Naive thymus-derived CD4-positive, alpha-beta T cell (primary cell): ENCODE data around the gene HIP1R. TPM values are rescaled to one million over a fixed set of nuclear protein-coding genes. Genes with fewer than 3 reads are reported as not detected.
A peak's percentile ranks its signal among the peaks of the same experiment; 100 is the strongest.

ENCODE experiments used
- ATAC-seq: fragments of 150-1000 bp; cut with Tn5 transposase; 2 replicates; pipeline ENCODE4 v1.10.0; 2021; ENCODE audit warnings: mild to moderate bottlenecking, moderate library complexity
- CTCF ChIA-PET: fragments of 350-600 bp; sonication (Branson Sonifier 250); formaldehyde crosslinking; loops from one replicate; lab custom pipeline; 2021; ENCODE audit warnings: antibody characterized with exemption; lab: Charles Lee
- POLR2A ChIA-PET: fragments of 350-600 bp; sonication (Branson Sonifier 250); formaldehyde crosslinking; loops from one replicate; lab custom pipeline; 2021; ENCODE audit warnings: antibody characterized with exemption, inconsistent platforms; lab: Charles Lee
- DNase-seq, 9 donors: peaks; one replicate each; pipeline versions ENCODE4 v3.0.0 to v3.0.0-alpha.2; 2020 to 2022; ENCODE audit warnings: mixed read lengths in 1 of 9
- H3K27ac ChIP-seq: one replicate; pipeline ENCODE4 v1.7.0; 2013; ENCODE audit warnings: mild to moderate bottlenecking, low read depth, low read length, moderate library complexity
- H3K27me3 ChIP-seq, 2 donors: one replicate each; pipeline ENCODE4 v1.7.0; 2013; ENCODE audit warnings: low read length in 2 of 2, mild to moderate bottlenecking in 2 of 2, moderate library complexity in 2 of 2; ENCODE audit not compliant: control insufficient read depth in 2 of 2, insufficient read depth in 2 of 2
- H3K36me3 ChIP-seq, 3 experiments: 1 replicate in 2 of 3; 2 replicates in 1 of 3; pipeline ENCODE4 v1.7.0; 2013; ENCODE audit warnings: low read length in 3 of 3, mild to moderate bottlenecking in 3 of 3, moderate library complexity in 1 of 3; ENCODE audit not compliant: insufficient read depth in 3 of 3, control insufficient read depth in 2 of 3
- H3K4me1 ChIP-seq, 2 donors: one replicate each; pipeline ENCODE4 v1.7.0; 2013; ENCODE audit warnings: low read length in 2 of 2, mild to moderate bottlenecking in 2 of 2, moderate library complexity in 1 of 2; ENCODE audit not compliant: control insufficient read depth in 2 of 2, insufficient read depth in 2 of 2
- H3K4me3 ChIP-seq: 2 replicates; pipeline ENCODE4 v1.7.0; 2013; ENCODE audit warnings: mild to moderate bottlenecking, low read length
- H3K9me3 ChIP-seq, 3 experiments: 1 replicate in 2 of 3; 2 replicates in 1 of 3; pipeline ENCODE4 v1.7.0; 2013; ENCODE audit warnings: low read length in 3 of 3; ENCODE audit not compliant: control insufficient read depth in 2 of 3
- H3K27ac Mint-ChIP-seq, 9 donors: one replicate each; pipeline ENCODE4 v1.8.0; 2020 to 2022; ENCODE audit warnings: mixed read lengths in 9 of 9, mild to moderate bottlenecking in 8 of 9, moderate library complexity in 5 of 9, inconsistent platforms in 2 of 9
- H3K27me3 Mint-ChIP-seq, 5 donors: one replicate each; pipeline ENCODE4 v1.8.0; 2021 to 2022; ENCODE audit warnings: mixed read lengths in 5 of 5, mild to moderate bottlenecking in 1 of 5
- H3K36me3 Mint-ChIP-seq, 5 donors: one replicate each; pipeline ENCODE4 v1.8.0; 2020 to 2022; ENCODE audit warnings: mixed read lengths in 5 of 5, mild to moderate bottlenecking in 3 of 5, inconsistent platforms in 1 of 5
- H3K4me1 Mint-ChIP-seq, 7 donors: one replicate each; pipeline ENCODE4 v1.8.0; 2020 to 2022; ENCODE audit warnings: mixed read lengths in 7 of 7, mild to moderate bottlenecking in 3 of 7, inconsistent platforms in 1 of 7
- H3K4me3 Mint-ChIP-seq, 10 donors: one replicate each; pipeline ENCODE4 v1.8.0; 2020 to 2022; ENCODE audit warnings: mild to moderate bottlenecking in 10 of 10, mixed read lengths in 10 of 10, moderate library complexity in 6 of 10, inconsistent platforms in 2 of 10
- H3K9me3 Mint-ChIP-seq, 11 donors: one replicate each; pipeline ENCODE4 v1.8.0; 2020 to 2022; ENCODE audit warnings: mixed read lengths in 11 of 11, mild to moderate bottlenecking in 4 of 11, inconsistent platforms in 1 of 11, moderate library complexity in 1 of 11
- intact Hi-C, 2 donors: fragments of 100-400 bp; cut with micrococcal nuclease; formaldehyde crosslinking; loops; one replicate each; pipeline ENCODE4 v1.15.1; 2023
- polyA plus RNA-seq, 2 donors: library from polyadenylated mRNA; unstranded; fragments of 300-500 nt; fragmentation: Illumina TruSeq; gene quantifications; one replicate each; pipeline ENCODE4 v1.2.3, GENCODE V29; 2021
- total RNA-seq, 6 experiments: library from RNA in 5 of 6; stranded (reverse) in 5 of 6; gene quantifications; 1 replicate in 5 of 6; 2 replicates in 1 of 6; pipeline ENCODE4 v1.2.3 and lab custom pipeline; 2021 to 2026

HIP1R gene
- total and polyA plus RNA-seq, 7 experiments from 2014 or later = 7.0 to 162 (median 87.2) TPM

DNA sequence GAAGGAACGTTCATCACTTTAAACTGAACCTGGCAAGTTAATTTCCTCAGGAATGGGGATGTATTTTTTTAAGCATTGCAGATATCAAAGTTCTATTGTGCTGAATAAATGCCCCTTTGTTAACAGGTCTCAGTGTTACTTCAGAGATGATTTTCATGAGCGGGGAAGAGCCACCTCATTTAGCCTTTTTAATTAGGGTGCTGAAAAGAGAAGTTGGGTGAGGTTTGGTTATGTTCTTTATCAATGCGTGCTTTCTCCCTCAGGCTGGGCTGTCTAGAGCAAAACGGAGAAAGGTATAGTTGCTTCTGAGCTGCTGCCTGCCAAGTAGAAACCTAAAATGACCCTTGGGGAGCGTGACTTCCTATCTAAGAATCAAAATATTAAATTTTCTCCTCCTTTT lies 8.0 kb upstream of the HIP1R start:
- Mint-ChIP-seq H3K27me3 (peaks cover 0 to 26% (median 0%) of the 10 kb centered on the region in 5 donors), H3K4me1 (peaks cover 0 to 4% (median 0%) of the 10 kb centered on the region in 7 donors), H3K4me3 (no peak overlapping the region), H3K36me3 (no peaks in the 10 kb centered on the region), H3K27ac (no peak overlapping the region), H3K9me3 (no peaks in the 10 kb centered on the region)
- ChIA-PET POLR2A (interaction anchor here (1.1 kb wide), 1 partner anchor 9 kb away, joined by 4 read pairs; the partner anchor contains the start of gene HIP1R), CTCF (interaction anchor here (0.8 to 1.5 kb wide), 2 partner anchors 34 to 126 kb away, joined by 3 to 8 read pairs; no protein-coding TSS in a partner anchor)
- ATAC-seq (no peak), DNase-seq (no peak)
- Histone ChIP-seq H3K27ac (no peak overlapping the region), H3K4me1 (no peaks in the 10 kb centered on the region), H3K36me3 (no peaks in the 10 kb centered on the region), H3K9me3 (no peaks in the 10 kb centered on the region), H3K27me3 (no peaks in the 10 kb centered on the region), H3K4me3 (no peak overlapping the region)
- intact Hi-C loops = no loop called here

DNA sequence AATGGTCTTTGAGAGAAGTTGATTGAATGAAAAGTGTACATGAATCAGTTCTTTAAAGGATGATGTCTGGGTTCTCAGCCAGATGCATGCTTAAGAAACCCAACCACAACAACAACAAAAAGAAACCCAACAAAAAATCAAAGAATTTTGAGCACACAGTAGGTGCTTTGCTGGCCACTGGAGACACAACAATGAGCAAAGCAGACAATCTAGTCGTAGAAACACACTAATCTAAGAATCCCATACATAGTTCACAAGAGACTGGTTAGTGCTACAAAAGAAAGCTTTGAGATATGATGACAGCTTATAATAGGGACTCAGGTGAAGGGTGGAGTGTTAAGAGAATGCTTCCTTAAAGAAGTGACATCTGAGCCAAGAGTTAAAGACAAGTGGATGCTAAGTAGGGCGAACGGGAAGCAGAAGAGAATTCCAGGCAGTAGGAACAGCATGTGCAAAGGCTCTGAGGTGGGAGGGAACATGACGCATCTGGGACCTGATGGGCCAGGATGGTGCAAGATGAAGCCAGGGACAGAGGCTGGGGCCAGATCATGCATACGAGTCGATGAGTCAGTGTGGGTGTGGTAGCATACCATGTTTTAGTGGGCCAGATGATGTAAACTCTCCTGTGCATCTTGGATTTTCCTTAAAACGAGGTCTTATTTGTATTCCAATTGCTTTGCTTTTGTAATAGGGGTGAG lies 4.6 kb upstream of the HIP1R start:
- H3K4me3 Mint-ChIP-seq = peak overlapping the region in 1 of 10 donors; percentile 20
- peaks cover 0 to 43% (median 0%) of the 10 kb centered on the region in 5 donors for H3K27me3 Mint-ChIP-seq
- H3K27ac Mint-ChIP-seq = peak overlapping the region in 1 of 9 donors; percentile 16
- peaks cover 0 to 3% (median 0%) of the 10 kb centered on the region in 5 donors for H3K36me3 Mint-ChIP-seq
- Histone ChIP-seq H3K36me3 (no peaks in the 10 kb centered on the region), H3K9me3 (no peaks in the 10 kb centered on the region), H3K27me3 (no peaks in the 10 kb centered on the region), H3K27ac (no peak overlapping the region), H3K4me1 (no peaks in the 10 kb centered on the region), H3K4me3 (no peak overlapping the region)
- H3K9me3 Mint-ChIP-seq = no peaks in the 10 kb centered on the region
- intact Hi-C loops = no loop called here
- CTCF ChIA-PET = no interaction called here
- POLR2A ChIA-PET = no interaction called here
- peaks cover 10 to 17% (median 13%) of the 10 kb centered on the region in 7 donors for H3K4me1 Mint-ChIP-seq
- ATAC-seq = no peak
- DNase-seq = no peak

DNA sequence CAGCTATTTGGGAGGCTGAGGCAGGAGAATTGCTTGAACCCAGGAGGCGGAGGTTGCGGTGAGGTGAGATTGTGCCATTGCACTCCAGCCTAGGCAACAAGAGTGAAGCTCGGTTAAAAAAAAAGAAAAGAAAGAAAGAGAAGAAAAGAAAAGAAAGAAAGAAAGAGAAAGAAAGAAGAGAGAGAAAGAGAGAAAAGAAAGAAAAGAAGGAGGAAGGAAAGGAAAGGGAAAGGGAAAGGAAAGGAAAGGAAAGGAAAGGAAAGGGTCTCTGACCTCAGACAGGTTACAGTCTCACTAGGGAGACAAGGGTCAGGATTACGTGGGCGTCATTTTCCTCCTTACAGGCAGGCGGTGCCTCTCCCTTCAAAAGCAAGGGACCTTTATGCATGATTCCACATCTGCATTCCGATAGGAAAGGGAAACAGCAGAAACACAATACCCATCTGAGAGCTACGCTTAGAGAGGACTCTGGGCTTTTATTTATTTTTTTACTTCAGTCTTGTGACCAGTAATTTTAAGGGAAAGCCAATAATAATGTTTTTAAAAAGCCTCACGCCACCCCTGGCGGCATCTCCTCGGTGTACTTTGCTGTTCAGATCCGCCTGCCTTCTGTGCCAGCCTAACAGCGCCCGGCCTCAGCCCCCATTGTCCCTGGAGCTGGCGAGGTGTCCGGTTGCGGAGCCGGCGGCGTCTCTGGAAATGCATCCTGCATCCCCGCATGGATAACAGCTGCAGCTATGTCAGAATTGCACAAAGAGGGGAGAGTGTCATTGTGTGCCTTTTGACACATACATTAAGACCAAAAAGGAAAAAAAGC lies 945 bp upstream of the HIP1R start:
- Histone ChIP-seq H3K27ac (peak overlapping the region; percentile 50), H3K9me3 (no peaks in the 10 kb centered on the region), H3K27me3 (no peaks in the 10 kb centered on the region), H3K4me3 (peak overlapping the region; percentile 55), H3K4me1 (peaks cover 0 to 13% of the 10 kb centered on the region in 2 donors), H3K36me3 (peaks cover 0 to 6% (median 0%) of the 10 kb centered on the region in 3 experiments)
- POLR2A ChIA-PET = interaction anchor here (0.5 to 3.0 kb wide), 10 partner anchors 30 to 1483 kb away, joined by 3 to 19 read pairs (median 3); partner anchors contain the start of genes MPHOSPH9 and MTRFR
- Mint-ChIP-seq H3K4me1 (peaks cover 30 to 48% (median 44%) of the 10 kb centered on the region in 7 donors), H3K36me3 (peaks cover 0 to 11% (median 3%) of the 10 kb centered on the region in 5 donors), H3K27ac (peak overlapping the region; percentile 87 to 98 (median 95)), H3K27me3 (peaks cover 0 to 29% (median 0%) of the 10 kb centered on the region in 5 donors), H3K9me3 (peaks cover 0 to 3% (median 0%) of the 10 kb centered on the region in 11 donors), H3K4me3 (peak overlapping the region; percentile 85 to 99 (median 92))
- intact Hi-C loops = loop anchor here in 1 of 2 donors (1.0 kb wide), 2 partner anchors 24 to 41 kb away; no protein-coding TSS in a partner anchor
- DNase-seq = peak in 2 of 9 donors; percentile 27 to 33
- CTCF ChIA-PET = interaction anchor here (0.7 to 1.6 kb wide), 4 partner anchors 18 to 119 kb away, joined by 3 to 8 read pairs (median 5); no protein-coding TSS in a partner anchor
- peak; percentile 30 for ATAC-seq

DNA sequence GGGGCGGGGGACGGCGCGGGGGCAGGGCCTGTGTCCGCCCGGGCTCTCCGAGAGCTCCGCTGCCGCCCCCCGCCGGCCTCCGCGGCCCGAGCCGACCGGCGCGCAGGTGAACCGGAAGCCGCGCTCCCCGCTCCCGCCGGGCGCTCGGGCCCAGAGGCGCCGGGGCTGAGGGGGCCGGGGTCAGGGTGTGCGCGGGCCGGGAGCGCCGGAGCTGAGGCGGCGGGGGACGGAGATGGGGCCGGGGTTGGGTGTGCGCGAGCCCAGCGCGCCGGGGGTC lies 431 bp downstream of the HIP1R start:
- peaks cover 0 to 16% (median 0%) of the 10 kb centered on the region in 3 experiments for H3K36me3 ChIP-seq
- H3K4me1 Mint-ChIP-seq = peaks cover 30 to 60% (median 54%) of the 10 kb centered on the region in 7 donors
- H3K4me3 ChIP-seq = peak overlapping the region; percentile 96
- CTCF ChIA-PET = interaction anchor here (0.8 to 1.5 kb wide), 3 partner anchors 42 to 119 kb away, joined by 3 to 6 read pairs (median 5); no protein-coding TSS in a partner anchor
- peak in 2 of 9 donors; percentile 37 to 57 for DNase-seq
- POLR2A ChIA-PET = interaction anchor here (0.7 to 3.0 kb wide), 17 partner anchors 9 to 767 kb away, joined by 3 to 19 read pairs (median 4); partner anchors contain the start of genes ABCB9, MPHOSPH9, MTRFR and OGFOD2
- peaks cover 0 to 3% (median 0%) of the 10 kb centered on the region in 11 donors for H3K9me3 Mint-ChIP-seq
- intact Hi-C loops = loop anchor here (1.0 to 5.0 kb wide), 7 partner anchors 9 to 308 kb away; partner anchors contain the start of genes CCDC62 (in 1 of the 2), DENR (in 1 of the 2) and KNTC1 (in 1 of the 2)
- peak overlapping the region in 6 of 9 donors; percentile 94 to 99 (median 96) for H3K27ac Mint-ChIP-seq
- peaks cover 0 to 13% (median 3%) of the 10 kb centered on the region in 5 donors for H3K36me3 Mint-ChIP-seq
- H3K4me3 Mint-ChIP-seq = peak overlapping the region in 8 of 10 donors; percentile 90 to 99 (median 96)
- peaks cover 0 to 13% of the 10 kb centered on the region in 2 donors for H3K4me1 ChIP-seq
- H3K27me3 ChIP-seq = no peaks in the 10 kb centered on the region
- peaks cover 0 to 23% (median 0%) of the 10 kb centered on the region in 5 donors for H3K27me3 Mint-ChIP-seq
- H3K27ac ChIP-seq = peak overlapping the region; percentile 74
- ATAC-seq = peak; percentile 33
- no peaks in the 10 kb centered on the region for H3K9me3 ChIP-seq

DNA sequence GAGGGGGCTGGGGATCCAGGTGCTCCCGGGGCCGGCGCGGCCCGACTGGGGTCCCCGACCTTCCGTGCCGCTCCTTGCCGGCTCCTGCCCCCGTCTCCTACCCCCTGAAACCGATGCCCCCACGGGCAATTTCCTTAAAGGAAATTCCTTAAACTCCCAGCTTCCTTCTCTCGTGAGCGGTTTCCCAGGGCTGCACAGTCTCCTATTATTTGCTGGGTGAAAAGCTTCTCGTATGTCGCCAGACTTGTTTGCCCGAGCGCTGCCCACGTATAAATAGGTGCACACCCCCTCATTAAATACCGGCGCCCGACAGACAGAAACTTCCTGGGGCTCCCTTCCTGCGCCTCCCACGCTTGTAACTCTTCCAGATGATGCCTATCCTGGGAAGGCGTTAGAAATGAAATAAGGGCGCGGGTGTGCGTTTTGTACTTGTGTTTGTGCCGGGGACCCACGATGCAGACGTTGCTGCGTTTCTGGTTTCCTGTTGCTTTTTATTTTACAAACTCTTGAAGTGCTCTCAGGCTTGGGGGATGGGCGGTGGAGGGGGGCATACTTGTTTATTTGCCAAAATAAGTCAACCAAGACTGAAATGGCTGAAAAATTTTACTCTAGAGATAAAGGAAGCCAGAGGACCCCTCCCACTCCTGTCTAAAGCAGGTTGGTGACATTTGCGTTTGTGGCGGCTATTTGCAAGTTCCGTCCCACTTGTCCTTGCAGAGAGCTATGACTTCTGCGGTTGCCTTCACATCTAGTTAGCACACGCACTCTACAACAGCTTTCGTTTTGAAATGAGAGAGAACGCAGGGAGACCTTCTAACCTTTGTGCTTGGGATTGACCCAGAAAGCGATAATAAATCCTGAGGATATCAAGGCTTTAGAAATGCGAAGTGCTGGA lies 1.0 kb downstream of the HIP1R start:
- intact Hi-C loops = loop anchor here (1.0 to 5.0 kb wide), 5 partner anchors 36 to 138 kb away; partner anchors contain the start of genes CCDC62 (in 1 of the 2) and DENR (in 1 of the 2)
- Histone ChIP-seq H3K27me3 (no peaks in the 10 kb centered on the region), H3K36me3 (peaks cover 0 to 16% (median 0%) of the 10 kb centered on the region in 3 experiments), H3K27ac (peak overlapping the region; percentile 74), H3K9me3 (no peaks in the 10 kb centered on the region), H3K4me3 (peak overlapping the region; percentile 96), H3K4me1 (peaks cover 0 to 13% of the 10 kb centered on the region in 2 donors)
- H3K4me3 Mint-ChIP-seq = peak overlapping the region; percentile 90 to 99 (median 96)
- H3K9me3 Mint-ChIP-seq = peaks cover 0 to 3% (median 0%) of the 10 kb centered on the region in 11 donors
- DNase-seq (peak; percentile 35 to 84 (median 79)), ATAC-seq (peak; percentile 69)
- H3K36me3 Mint-ChIP-seq = peaks cover 0 to 13% (median 3%) of the 10 kb centered on the region in 5 donors
- POLR2A ChIA-PET = interaction anchor here (0.6 to 3.0 kb wide), 24 partner anchors 9 to 875 kb away, joined by 3 to 19 read pairs (median 3); partner anchors contain the start of genes ABCB9, MPHOSPH9, MTRFR and OGFOD2
- H3K27me3 Mint-ChIP-seq = peaks cover 0 to 21% (median 0%) of the 10 kb centered on the region in 5 donors
- CTCF ChIA-PET = interaction anchor here (0.8 to 1.5 kb wide), 2 partner anchors 42 to 119 kb away, joined by 3 to 6 read pairs; no protein-coding TSS in a partner anchor
- peak overlapping the region; percentile 92 to 100 (median 97) for H3K27ac Mint-ChIP-seq
- peaks cover 30 to 60% (median 56%) of the 10 kb centered on the region in 7 donors for H3K4me1 Mint-ChIP-seq
